Stimulated activated naive CD8-positive, alpha-beta T cell treated with anti-CD3 and anti-CD28 coated beads, Interleukin-15, Interleukin-2, amounts not matched to agents 100 ng/mL and 50 ng/mL, for 24 hours (primary cell): ENCODE measurements around the gene FNDC3A.
"Not testable (repeated sequence)": the region's sequence is repeated elsewhere in the genome, so short reads cannot be mapped to it uniquely, and the experiment has no call there.

Experiments used
- H3K27ac Mint-ChIP-seq: one replicate; pipeline ENCODE4 v1.8.0; 2021; ENCODE audit warnings: mild to moderate bottlenecking, mixed read lengths
- H3K27me3 Mint-ChIP-seq: one replicate; pipeline ENCODE4 v1.8.0; 2021; ENCODE audit warnings: mixed read lengths
- H3K36me3 Mint-ChIP-seq: one replicate; pipeline ENCODE4 v1.8.0; 2021; ENCODE audit warnings: low read depth, mixed read lengths
- H3K4me1 Mint-ChIP-seq: one replicate; pipeline ENCODE4 v1.8.0; 2021; ENCODE audit warnings: low read depth, mixed read lengths
- H3K4me3 Mint-ChIP-seq: one replicate; pipeline ENCODE4 v1.8.0; 2021; ENCODE audit warnings: mild to moderate bottlenecking, mixed read lengths
- H3K9me3 Mint-ChIP-seq: one replicate; pipeline ENCODE4 v1.8.0; 2021; ENCODE audit warnings: mixed read lengths

The FNDC3A gene

GRCh38 chr13:49070021-49070420 is 94.3 kb downstream of the FNDC3A start:
- H3K4me3 Mint-ChIP-seq, H3K27me3 Mint-ChIP-seq, H3K4me1 Mint-ChIP-seq, H3K9me3 Mint-ChIP-seq, H3K27ac Mint-ChIP-seq: not testable (repeated sequence)
- peaks cover 42% of the 10 kb centered on the region for H3K36me3 Mint-ChIP-seq

DNA sequence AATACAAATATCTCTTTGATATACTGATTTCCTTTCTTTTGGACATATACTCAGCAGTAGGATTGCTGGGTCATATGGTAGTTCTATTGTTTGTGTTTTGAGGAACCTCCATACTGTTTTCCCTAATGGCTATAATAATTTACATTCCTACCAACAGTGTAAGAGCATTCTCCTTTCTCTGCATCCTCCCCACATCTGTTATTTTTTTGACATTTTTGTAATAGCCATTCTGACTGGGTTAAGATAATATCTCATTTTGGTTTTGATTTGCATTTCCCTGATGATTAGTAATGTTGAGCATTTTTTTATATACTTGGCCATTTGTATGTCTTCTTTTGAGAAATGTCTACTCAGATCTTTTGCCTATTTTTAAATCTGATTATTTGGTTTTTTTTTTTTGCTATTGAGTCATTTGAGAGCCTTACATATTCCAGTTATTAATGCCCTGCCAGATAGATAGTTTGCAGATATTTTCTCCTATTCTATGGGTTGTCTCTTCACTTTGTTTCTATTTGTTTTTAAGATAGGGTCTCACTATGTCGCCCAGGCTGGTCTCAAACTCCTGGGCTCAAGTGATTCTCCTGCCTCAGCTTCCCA is 95.7 kb downstream of the FNDC3A start:
- peaks cover 6% of the 10 kb centered on the region for H3K4me1 Mint-ChIP-seq
- H3K27ac Mint-ChIP-seq: no peak overlapping the region
- no peaks in the 10 kb centered on the region for H3K27me3 Mint-ChIP-seq
- no peaks in the 10 kb centered on the region for H3K9me3 Mint-ChIP-seq
- peaks cover 56% of the 10 kb centered on the region for H3K36me3 Mint-ChIP-seq
- H3K4me3 Mint-ChIP-seq: no peak overlapping the region

- no peaks in the 10 kb centered on the region for H3K9me3 Mint-ChIP-seq
- H3K4me3 Mint-ChIP-seq: no peak overlapping the region
- no peak overlapping the region for H3K27ac Mint-ChIP-seq
- peaks cover 19% of the 10 kb centered on the region for H3K4me1 Mint-ChIP-seq
- H3K27me3 Mint-ChIP-seq: no peaks in the 10 kb centered on the region
- peaks cover 46% of the 10 kb centered on the region for H3K36me3 Mint-ChIP-seq
Measured at GRCh38 chr13:49082653-49083536, 107.2 kb downstream of the FNDC3A start.

- Mint-ChIP-seq H3K4me3 (no peak overlapping the region), H3K4me1 (peaks cover 15% of the 10 kb centered on the region), H3K27ac (no peak overlapping the region), H3K9me3 (no peaks in the 10 kb centered on the region), H3K36me3 (peaks cover 39% of the 10 kb centered on the region), H3K27me3 (no peaks in the 10 kb centered on the region)
Measured at GRCh38 chr13:49084961-49085360, 109.2 kb downstream of the FNDC3A start.

DNA sequence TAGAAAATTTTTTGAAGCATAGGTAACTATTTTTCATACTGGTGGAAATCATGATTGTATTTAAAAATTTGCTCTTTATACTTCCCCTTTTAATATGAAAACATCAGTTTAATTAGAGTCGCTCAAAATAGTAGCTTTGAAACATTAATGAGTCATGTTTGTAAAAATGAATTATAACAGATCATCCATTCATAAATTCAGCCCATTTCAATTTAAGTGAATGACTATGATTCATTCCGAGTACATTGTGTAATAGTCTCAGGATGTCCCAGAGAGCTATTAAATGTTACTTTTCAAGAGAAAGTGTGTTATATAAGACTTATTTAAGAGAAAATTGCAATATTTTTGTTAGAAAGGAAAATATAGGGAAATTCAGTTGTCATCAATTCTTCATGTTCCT is 111.0 kb downstream of the FNDC3A start:
- Mint-ChIP-seq H3K9me3 (no peaks in the 10 kb centered on the region), H3K27me3 (no peaks in the 10 kb centered on the region), H3K4me1 (peaks cover 15% of the 10 kb centered on the region), H3K4me3 (no peak overlapping the region), H3K36me3 (peaks cover 34% of the 10 kb centered on the region), H3K27ac (no peak overlapping the region)

DNA sequence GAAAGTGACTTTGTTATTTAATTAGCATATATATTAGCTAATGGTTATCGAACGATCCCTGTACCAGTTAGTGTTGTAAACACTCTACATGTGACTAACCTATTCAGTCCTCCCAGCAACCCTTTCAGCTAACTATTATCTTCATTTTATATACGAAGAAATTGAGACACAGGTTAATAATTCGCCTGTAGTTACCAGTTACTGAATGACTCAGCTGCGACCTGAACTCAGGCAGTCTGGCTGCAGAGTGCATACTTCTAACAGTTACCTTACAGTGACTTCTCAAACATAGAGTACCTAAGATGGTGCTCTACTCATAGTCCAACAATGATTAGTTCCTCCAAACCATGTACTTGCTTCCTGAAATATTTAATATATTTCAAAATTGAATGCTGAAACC is 117.7 kb downstream of the FNDC3A start:
- H3K9me3 Mint-ChIP-seq: no peaks in the 10 kb centered on the region
- peaks cover 37% of the 10 kb centered on the region for H3K36me3 Mint-ChIP-seq
- H3K4me1 Mint-ChIP-seq: peaks cover 20% of the 10 kb centered on the region
- H3K27me3 Mint-ChIP-seq: no peaks in the 10 kb centered on the region
- H3K4me3 Mint-ChIP-seq: no peak overlapping the region
- no peak overlapping the region for H3K27ac Mint-ChIP-seq

- Mint-ChIP-seq H3K4me3 (no peak overlapping the region), H3K27me3 (no peaks in the 10 kb centered on the region), H3K36me3 (peaks cover 5% of the 10 kb centered on the region), H3K27ac (peak overlapping the region; percentile 56), H3K4me1 (peaks cover 29% of the 10 kb centered on the region), H3K9me3 (no peaks in the 10 kb centered on the region)
Measured at GRCh38 chr13:49097374-49097773, 121.7 kb downstream of the FNDC3A start.

- Mint-ChIP-seq H3K27me3 (no peaks in the 10 kb centered on the region), H3K4me3 (no peak overlapping the region), H3K9me3 (no peaks in the 10 kb centered on the region), H3K36me3 (peaks cover 4% of the 10 kb centered on the region), H3K27ac (no peak overlapping the region), H3K4me1 (peaks cover 29% of the 10 kb centered on the region)
Measured at GRCh38 chr13:49098198-49098597, 122.5 kb downstream of the FNDC3A start.

DNA sequence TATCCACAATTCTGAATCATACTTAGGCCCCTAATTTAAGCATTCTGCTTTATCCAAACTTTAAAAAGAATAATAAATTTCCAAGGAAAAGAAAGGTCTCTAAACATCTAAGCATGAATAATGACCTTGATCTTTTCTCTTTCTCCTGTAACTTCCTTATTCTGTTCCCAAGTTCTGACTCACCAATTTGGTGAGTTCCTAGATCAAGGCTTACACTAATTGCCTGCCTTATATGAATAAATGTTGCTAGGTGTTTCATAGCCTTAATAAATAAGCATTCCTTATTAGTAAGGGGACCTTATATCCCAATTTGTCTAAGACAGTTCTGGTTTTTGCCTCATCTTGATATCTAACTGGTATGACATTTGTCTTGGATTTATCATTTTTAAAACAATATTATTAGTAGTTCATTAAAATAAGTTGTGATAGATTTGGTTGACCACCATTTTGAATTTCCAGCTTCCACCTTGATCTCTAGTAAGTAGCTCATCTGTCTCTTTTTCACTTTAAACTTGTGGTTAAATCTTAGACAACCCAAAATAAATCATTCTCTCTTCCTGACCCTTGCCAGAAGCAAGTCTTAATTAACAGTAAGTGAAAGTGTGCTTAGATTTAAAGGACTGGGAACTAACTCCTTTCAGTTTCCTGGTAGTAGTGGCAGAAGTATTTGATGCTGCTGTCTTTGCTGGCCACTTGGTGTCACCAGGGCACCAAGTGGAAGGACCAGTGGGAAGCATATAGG is 123.2 kb downstream of the FNDC3A start:
- Mint-ChIP-seq H3K36me3 (peaks cover 7% of the 10 kb centered on the region), H3K9me3 (no peaks in the 10 kb centered on the region), H3K27me3 (no peaks in the 10 kb centered on the region), H3K4me1 (peaks cover 29% of the 10 kb centered on the region), H3K27ac (peak overlapping the region; percentile 23), H3K4me3 (no peak overlapping the region)

GRCh38 chr13:49099513-49099877 is 123.8 kb downstream of the FNDC3A start:
- Mint-ChIP-seq H3K9me3 (no peaks in the 10 kb centered on the region), H3K4me1 (peaks cover 29% of the 10 kb centered on the region), H3K4me3 (no peak overlapping the region), H3K36me3 (peaks cover 6% of the 10 kb centered on the region), H3K27ac (no peak overlapping the region), H3K27me3 (no peaks in the 10 kb centered on the region)

GRCh38 chr13:49100637-49101570 is 125.2 kb downstream of the FNDC3A start:
- H3K27ac Mint-ChIP-seq: no peak overlapping the region
- H3K27me3 Mint-ChIP-seq: no peaks in the 10 kb centered on the region
- peaks cover 29% of the 10 kb centered on the region for H3K4me1 Mint-ChIP-seq
- peaks cover 9% of the 10 kb centered on the region for H3K36me3 Mint-ChIP-seq
- no peaks in the 10 kb centered on the region for H3K9me3 Mint-ChIP-seq
- H3K4me3 Mint-ChIP-seq: no peak overlapping the region

GRCh38 chr13:49108196-49108595 is 132.5 kb downstream of the FNDC3A start:
- Mint-ChIP-seq H3K4me1 (peaks cover 26% of the 10 kb centered on the region), H3K36me3 (peaks cover 11% of the 10 kb centered on the region), H3K27me3 (no peaks in the 10 kb centered on the region), H3K27ac (no peak overlapping the region), H3K9me3 (no peaks in the 10 kb centered on the region), H3K4me3 (no peak overlapping the region)

GRCh38 chr13:49110122-49110912 is 134.6 kb downstream of the FNDC3A start:
- Mint-ChIP-seq H3K27ac (peak overlapping the region; percentile 89), H3K4me1 (peaks cover 44% of the 10 kb centered on the region), H3K27me3 (no peaks in the 10 kb centered on the region), H3K36me3 (peaks cover 13% of the 10 kb centered on the region), H3K4me3 (peak overlapping the region; percentile 93), H3K9me3 (no peaks in the 10 kb centered on the region)

GRCh38 chr13:49110913-49111170 is 135.1 kb downstream of the FNDC3A start:
- H3K4me3 Mint-ChIP-seq: peak overlapping the region; percentile 93
- H3K9me3 Mint-ChIP-seq: no peaks in the 10 kb centered on the region
- no peak overlapping the region for H3K27ac Mint-ChIP-seq
- no peaks in the 10 kb centered on the region for H3K27me3 Mint-ChIP-seq
- H3K4me1 Mint-ChIP-seq: peaks cover 49% of the 10 kb centered on the region
- H3K36me3 Mint-ChIP-seq: peaks cover 14% of the 10 kb centered on the region
